Tongue (tissue), 2 donors: ENCODE measurements around the gene DHH. TPM values are rescaled to one million over a fixed set of nuclear protein-coding genes. Genes with fewer than 3 reads are reported as not detected.
"Not testable (repeated sequence)": the region's sequence is repeated elsewhere in the genome, so short reads cannot be mapped to it uniquely, and the experiment has no call there.

ENCODE experiments used
- DNase-seq: peaks from one replicate; pipeline ENCODE4 v3.0.0-alpha.2; 2015
- total RNA-seq: library from RNA; depleted of rRNA; stranded (reverse); fragments of >200 nt; gene quantifications from one replicate; pipeline ENCODE4 v1.2.3, GENCODE V29; 2014

DHH gene
- total RNA-seq: 9.0 TPM

GRCh38 chr12:49094160-49094974 is at the start of gene DHH:
DHH (minus strand) TSS chr12:49094801; CDS start chr12:49094512, 289 bp downstream.
- peak; percentile 44 for DNase-seq

GRCh38 chr12:49144384-49144783 is 49.8 kb upstream of the DHH start:
- no peak for DNase-seq

- no peak for DNase-seq
These were observed 44.4 kb upstream of the DHH start for GRCh38 chr12:49138999-49139398.

- DNase-seq: no peak
These were observed 44.0 kb upstream of the DHH start for GRCh38 chr12:49138587-49138986.

GRCh38 chr12:49137476-49137875 is 42.9 kb upstream of the DHH start:
- no peak for DNase-seq

- not testable (repeated sequence) for DNase-seq
These were observed 42.4 kb upstream of the DHH start for GRCh38 chr12:49136997-49137396.

- DNase-seq: no peak
These were observed 39.0 kb upstream of the DHH start for GRCh38 chr12:49133590-49133989.

GRCh38 chr12:49133014-49133413 is 38.4 kb upstream of the DHH start:
- no peak for DNase-seq

GRCh38 chr12:49131894-49132461 is 37.4 kb upstream of the DHH start:
- peak; percentile 83 for DNase-seq

GRCh38 chr12:49131051-49131893 is 36.7 kb upstream of the DHH start, which contains the start of gene TUBA1B:
TUBA1B (minus strand) TSS chr12:49131395; CDS start chr12:49131300, 95 bp downstream.
- DNase-seq: peak; percentile 97

GRCh38 chr12:49130151-49131050 is 35.8 kb upstream of the DHH start:
- peak; percentile 98 for DNase-seq

- no peak for DNase-seq
These were observed 34.9 kb upstream of the DHH start for GRCh38 chr12:49129332-49130150.

GRCh38 chr12:49127971-49128370 is 33.4 kb upstream of the DHH start:
- not testable (repeated sequence) for DNase-seq

GRCh38 chr12:49126852-49127763 is 32.5 kb upstream of the DHH start:
- DNase-seq: no peak

- peak; percentile 63 for DNase-seq
These were observed 26.6 kb upstream of the DHH start for GRCh38 chr12:49121047-49121696.

GRCh38 chr12:49111206-49111605 is 16.6 kb upstream of the DHH start:
- no peak for DNase-seq

- DNase-seq: peak; percentile 99
These were observed 16.0 kb upstream of the DHH start, which contains the start of gene LMBR1L for GRCh38 chr12:49110464-49111155. LMBR1L (minus strand) TSS chr12:49110847; CDS start chr12:49110555, 292 bp downstream.
